ENCODE data around the gene NXF1. TPM values are rescaled to one million over a fixed set of nuclear protein-coding genes. Genes with fewer than 3 reads are reported as not detected.

NXF1 gene
- total and polyA plus RNA-seq, 10 of the 15 experiments (the other 5 are each of a cell fraction or from before 2014, with no cell fraction given): 20.7 to 84.9 (median 40.6) TPM

DNA sequence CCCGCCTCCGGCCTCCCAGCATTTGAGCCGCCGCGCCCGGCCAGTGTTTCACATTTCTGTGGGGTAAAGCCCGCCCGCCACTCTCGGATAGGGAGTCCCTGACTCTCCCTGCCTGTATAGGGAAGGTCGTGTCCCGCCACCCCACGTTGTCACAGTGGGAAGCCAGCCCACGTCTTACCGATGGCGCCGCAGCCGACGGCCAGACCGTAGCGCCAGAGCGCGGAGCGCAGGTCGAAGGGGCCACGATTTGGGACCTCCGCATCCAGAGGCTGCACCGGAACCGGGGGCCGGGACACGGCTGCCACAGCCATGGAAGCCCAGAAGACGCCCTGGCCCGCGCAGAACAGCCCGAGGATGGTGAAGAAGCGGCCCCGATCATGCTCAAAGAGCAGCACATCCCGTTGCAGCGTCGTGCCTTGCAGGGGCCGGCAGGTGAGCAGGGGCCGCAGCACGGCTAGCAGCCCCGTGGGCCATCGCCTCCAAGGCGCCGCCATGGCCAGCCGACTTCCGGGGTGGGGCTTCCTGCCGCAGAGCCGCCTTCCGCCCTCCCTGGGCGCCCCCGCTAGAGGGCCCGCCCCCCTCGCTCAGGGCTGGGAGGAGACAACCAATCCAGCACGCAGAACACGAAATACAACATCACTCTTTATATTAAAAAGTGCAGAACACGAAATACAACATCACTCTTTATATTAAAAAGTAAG, 13.6 kb downstream of the NXF1 start, which contains the start of gene TMEM223 (continued):
- TF ChIP-seq, protein P1, sequence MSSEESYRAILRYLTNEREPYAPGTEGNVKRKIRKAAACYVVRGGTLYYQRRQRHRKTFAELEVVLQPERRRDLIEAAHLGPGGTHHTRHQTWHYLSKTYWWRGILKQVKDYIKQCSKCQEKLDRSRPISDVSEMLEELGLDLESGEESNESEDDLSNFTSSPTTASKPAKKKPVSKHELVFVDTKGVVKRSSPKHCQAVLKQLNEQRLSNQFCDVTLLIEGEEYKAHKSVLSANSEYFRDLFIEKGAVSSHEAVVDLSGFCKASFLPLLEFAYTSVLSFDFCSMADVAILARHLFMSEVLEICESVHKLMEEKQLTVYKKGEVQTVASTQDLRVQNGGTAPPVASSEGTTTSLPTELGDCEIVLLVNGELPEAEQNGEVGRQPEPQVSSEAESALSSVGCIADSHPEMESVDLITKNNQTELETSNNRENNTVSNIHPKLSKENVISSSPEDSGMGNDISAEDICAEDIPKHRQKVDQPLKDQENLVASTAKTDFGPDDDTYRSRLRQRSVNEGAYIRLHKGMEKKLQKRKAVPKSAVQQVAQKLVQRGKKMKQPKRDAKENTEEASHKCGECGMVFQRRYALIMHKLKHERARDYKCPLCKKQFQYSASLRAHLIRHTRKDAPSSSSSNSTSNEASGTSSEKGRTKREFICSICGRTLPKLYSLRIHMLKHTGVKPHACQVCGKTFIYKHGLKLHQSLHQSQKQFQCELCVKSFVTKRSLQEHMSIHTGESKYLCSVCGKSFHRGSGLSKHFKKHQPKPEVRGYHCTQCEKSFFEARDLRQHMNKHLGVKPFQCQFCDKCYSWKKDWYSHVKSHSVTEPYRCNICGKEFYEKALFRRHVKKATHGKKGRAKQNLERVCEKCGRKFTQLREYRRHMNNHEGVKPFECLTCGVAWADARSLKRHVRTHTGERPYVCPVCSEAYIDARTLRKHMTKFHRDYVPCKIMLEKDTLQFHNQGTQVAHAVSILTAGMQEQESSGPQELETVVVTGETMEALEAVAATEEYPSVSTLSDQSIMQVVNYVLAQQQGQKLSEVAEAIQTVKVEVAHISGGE (CRISPR knock-in tag; IDR thresholded peaks at IDR 0.05): 0 out of 2 replicates have a peak, but pooled peaks have one; percentile 4
- TF ChIP-seq STAT1 (conservative IDR thresholded peaks at IDR 0.05) (no peak), ESRRA (IDR thresholded peaks at IDR 0.05; ENCODE audit: low read length) (no peak), MTA3 (IDR thresholded peaks at IDR 0.05; ENCODE audit: borderline replicate concordance, low read length) (peak; percentile 84; the same call in 1 of the 2 replicates), BCL11A (IDR thresholded peaks at IDR 0.05; ENCODE audit: low read depth, low read length) (0 out of 2 replicates have a peak, but pooled peaks have one; percentile 7)
- TF ChIP-seq, protein P2, sequence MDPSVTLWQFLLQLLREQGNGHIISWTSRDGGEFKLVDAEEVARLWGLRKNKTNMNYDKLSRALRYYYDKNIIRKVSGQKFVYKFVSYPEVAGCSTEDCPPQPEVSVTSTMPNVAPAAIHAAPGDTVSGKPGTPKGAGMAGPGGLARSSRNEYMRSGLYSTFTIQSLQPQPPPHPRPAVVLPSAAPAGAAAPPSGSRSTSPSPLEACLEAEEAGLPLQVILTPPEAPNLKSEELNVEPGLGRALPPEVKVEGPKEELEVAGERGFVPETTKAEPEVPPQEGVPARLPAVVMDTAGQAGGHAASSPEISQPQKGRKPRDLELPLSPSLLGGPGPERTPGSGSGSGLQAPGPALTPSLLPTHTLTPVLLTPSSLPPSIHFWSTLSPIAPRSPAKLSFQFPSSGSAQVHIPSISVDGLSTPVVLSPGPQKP (IDR thresholded peaks at IDR 0.05; ENCODE audit: low read depth, low read length): peak; percentile 48; the same call in 1 of the 2 replicates
